GM12878 (cell line): Measurements from ENCODE around the gene DNAJB8. TPM values are rescaled to one million over a fixed set of nuclear protein-coding genes. Genes with fewer than 3 reads are reported as not detected.

Experiments
- ATAC-seq: fragments of 200-7000 bp; cut with Tn5 transposase; 3 replicates; pipeline ENCODE4 v1.9.1; 2020; ENCODE audit warnings: mild to moderate bottlenecking, moderate library complexity
- BruUV-seq: library from RNA; stranded (reverse); fragments of 400-500 nt; replicated peaks from 2 replicates; lab custom pipeline; 2021; lab: Mats Ljungman, UMichigan
- CTCF ChIA-PET: fragments of 300-600 bp; sonication (Branson Sonifier 250); formaldehyde crosslinking; extraction: SDS; loops from one replicate; lab custom pipeline; 2021; ENCODE audit warnings: inconsistent platforms; lab: Yijun Ruan, JAX
- POLR2A ChIA-PET: fragments of 350-600 bp; formaldehyde crosslinking; extraction: SDS; loops from one replicate; lab custom pipeline; 2021; ENCODE audit warnings: inconsistent platforms; lab: Charles Lee
- RAD21 ChIA-PET: fragments of 300-600 bp; sonication (Branson Sonifier 250); formaldehyde crosslinking; loops from one replicate; lab custom pipeline; 2023; ENCODE audit warnings: antibody characterized with exemption; ENCODE audit not compliant: unreplicated experiment; lab: Charles Lee
- SMC1A ChIA-PET: fragments of 300-600 bp; sonication (Branson Sonifier 250); formaldehyde crosslinking; loops from one replicate; lab custom pipeline; 2023; ENCODE audit not compliant: unreplicated experiment, uncharacterized antibody; lab: Charles Lee
- DNase-seq: peaks from one replicate; pipeline ENCODE4 v3.0.0-alpha.2; 2011; ENCODE audit warnings: low read depth, low spot score
- FAIRE-seq: peaks from 3 replicates; lab custom pipeline; 2011; peaks lifted over from hg19 to GRCh38; lab: Jason Lieb, UNC
- H2AFZ ChIP-seq: 2 replicates; pipeline ENCODE4 v1.6.0; 2011; ENCODE audit warnings: low read depth, low read length, control low read depth; ENCODE audit not compliant: control insufficient read depth
- H3K27ac ChIP-seq: 2 replicates; pipeline ENCODE4 v1.5.1; 2011; ENCODE audit warnings: control low read depth; ENCODE audit not compliant: control insufficient read depth, insufficient read depth
- H3K27me3 ChIP-seq, 2 experiments: replicated peaks in 1 of 2; 2 replicates each; pipeline versions ENCODE4 v1.6.0 to v1.6.1; 2011; ENCODE audit warnings: low read length in 1 of 2; ENCODE audit not compliant: control insufficient read depth in 2 of 2, insufficient read depth in 2 of 2
- H3K36me3 ChIP-seq, 2 experiments: 2 replicates each; pipeline ENCODE4 v1.5.1; 2011; ENCODE audit warnings: low read length in 1 of 2; ENCODE audit not compliant: control insufficient read depth in 2 of 2, insufficient read depth in 2 of 2
- H3K4me1 ChIP-seq: 2 replicates; pipeline ENCODE4 v1.6.1; 2011; ENCODE audit warnings: mild to moderate bottlenecking, low read length, moderate library complexity, mixed read lengths; ENCODE audit not compliant: control insufficient read depth, insufficient read depth
- H3K4me2 ChIP-seq: 2 replicates; pipeline ENCODE4 v1.6.0; 2011; ENCODE audit warnings: control low read depth; ENCODE audit not compliant: control insufficient read depth, insufficient read depth
- H3K4me3 ChIP-seq: fragments of 200-600 bp; sonication (generic); 2 replicates; pipeline ENCODE4 v1.5.1; 2016
- H3K79me2 ChIP-seq: 2 replicates; pipeline ENCODE4 v1.6.0; 2011; ENCODE audit warnings: low read length; ENCODE audit not compliant: control insufficient read depth, insufficient read depth
- H3K9ac ChIP-seq: 2 replicates; pipeline ENCODE4 v1.8.0; 2011; ENCODE audit warnings: low read length, control low read depth, mixed read lengths; ENCODE audit not compliant: control insufficient read depth, insufficient read depth
- H3K9me3 ChIP-seq: replicated peaks from 3 replicates; pipeline ENCODE4 v1.5.1; 2011; ENCODE audit warnings: mild to moderate bottlenecking, low read length; ENCODE audit not compliant: control insufficient read depth, insufficient read depth
- H4K20me1 ChIP-seq: 2 replicates; pipeline ENCODE4 v1.6.0; 2011; ENCODE audit not compliant: control insufficient read depth, insufficient read depth
- BHLHE40 ChIP-seq, 2 experiments: fragments of 450-650 bp in 1 of 2; IDR thresholded peaks; 2 replicates each; pipeline ENCODE4 v1.6.1; 2011 to 2017; ENCODE audit warnings: low read depth in 2 of 2, borderline replicate concordance in 1 of 2, improper control_type of control experiment in 1 of 2, low read length in 1 of 2, mild to moderate bottlenecking in 1 of 2
- CBX3 ChIP-seq: fragments of 200-600 bp; sonication (generic); IDR thresholded peaks from 2 replicates; pipeline ENCODE4 v1.6.1; 2016; ENCODE audit warnings: low read depth, borderline replicate concordance
- CBX5 ChIP-seq: sonication (generic); IDR thresholded peaks from 2 replicates; pipeline ENCODE4 v1.6.1; 2016; ENCODE audit warnings: low read depth, moderate library complexity, mild to moderate bottlenecking, inconsistent platforms
- IRF4 ChIP-seq: IDR thresholded peaks from 2 replicates; pipeline ENCODE4 v1.6.1; 2011; ENCODE audit warnings: low read depth, low read length
- JUNB ChIP-seq: IDR thresholded peaks from 2 replicates; pipeline ENCODE4 v1.6.1; 2016; ENCODE audit warnings: antibody characterized with exemption, mild to moderate bottlenecking
- MYB ChIP-seq: fragments of 150-350 bp; IDR thresholded peaks from 2 replicates; pipeline ENCODE4 v1.6.1; 2014; ENCODE audit warnings: mild to moderate bottlenecking, low read depth, low read length, borderline replicate concordance
- NRF1 ChIP-seq: conservative IDR thresholded peaks from 2 replicates; pipeline ENCODE4 v1.6.1; 2011; ENCODE audit warnings: mild to moderate bottlenecking, low read depth, low read length, improper control_type of control experiment
- RUNX3 ChIP-seq: IDR thresholded peaks from 2 replicates; pipeline ENCODE4 v1.6.1; 2012; ENCODE audit warnings: low read length, inconsistent platforms
- ZBED1 ChIP-seq: IDR thresholded peaks from 2 replicates; pipeline ENCODE4 v1.6.1; 2016; ENCODE audit warnings: borderline replicate concordance
- WGBS: methylation state at CpG from one replicate; pipeline ENCODE4 v1.1.6; 2016; ENCODE audit warnings: low lambda C conversion rate; ENCODE audit not compliant: insufficient replicate concordance, insufficient coverage; ENCODE audit errors: missing lambda C conversion rate; 5-methylcytosine and 5-hydroxymethylcytosine counted together
- in situ Hi-C: fragments of 300-500 bp; cut with MboI; formaldehyde crosslinking; loops from 9 replicates; pipeline ENCODE4 v1.14.3; 2018; ENCODE audit warnings: mixed read lengths
- intact Hi-C: fragments of 100-400 bp; cut with micrococcal nuclease; formaldehyde crosslinking; loops from one replicate; pipeline ENCODE4 v1.14.2; 2022; ENCODE audit not compliant: unreplicated experiment
- polyA plus RNA-seq, 11 experiments: library from polyadenylated mRNA; depleted of rRNA in 4 of 11; unstranded in 6 of 11; stranded (reverse) in 5 of 11; fragments of >200 nt; fragmentation: Nextera tagmentation in 4 of 11; fragmentation: Illumina TruSeq in 1 of 11; extraction: Ambion mirVana in 4 of 11; extraction: Trizol in 1 of 11; gene quantifications; 1 replicate in 1 of 11; 2 replicates in 10 of 11; pipeline versions ENCODE4 v1.2.1 to v1.2.3, GENCODE V29; 2011 to 2016; ENCODE audit warnings: inconsistent platforms in 2 of 11, missing spikeins in 2 of 11, low read depth in 1 of 11
- total RNA-seq, 4 experiments: library from RNA; depleted of rRNA in 3 of 4; stranded (reverse); fragments of >200 nt in 3 of 4; fragmentation: Illumina TruSeq in 1 of 4; extraction: Trizol in 1 of 4; gene quantifications; 2 replicates each; pipeline versions ENCODE4 v1.2.1 to v1.2.3, GENCODE V29; 2013 to 2021
- TF ChIP-seq, protein P1 (sequence below): fragments of 450-650 bp; IDR thresholded peaks from 2 replicates; pipeline ENCODE4 v1.6.1; 2017; ENCODE audit warnings: mild to moderate bottlenecking
- TF ChIP-seq, protein P2 (sequence below): fragments of 450-650 bp; formaldehyde crosslinking; IDR thresholded peaks from 2 replicates; pipeline ENCODE4 v1.4.0; 2020; ENCODE audit warnings: mild to moderate bottlenecking, moderate library complexity
- TF ChIP-seq, protein P3 (sequence below): fragments of 150-350 bp; IDR thresholded peaks from 2 replicates; pipeline ENCODE4 v1.6.1; 2016; ENCODE audit warnings: low read depth, low read length
- TF ChIP-seq, protein P4 (sequence below): fragments of 450-650 bp; IDR thresholded peaks from 2 replicates; pipeline ENCODE4 v1.6.1; 2014; ENCODE audit warnings: mild to moderate bottlenecking

The DNAJB8 gene
- total and polyA plus RNA-seq, 10 of the 15 experiments (the other 5 are each of a cell fraction or from before 2014, with no cell fraction given), result not detected

DNA sequence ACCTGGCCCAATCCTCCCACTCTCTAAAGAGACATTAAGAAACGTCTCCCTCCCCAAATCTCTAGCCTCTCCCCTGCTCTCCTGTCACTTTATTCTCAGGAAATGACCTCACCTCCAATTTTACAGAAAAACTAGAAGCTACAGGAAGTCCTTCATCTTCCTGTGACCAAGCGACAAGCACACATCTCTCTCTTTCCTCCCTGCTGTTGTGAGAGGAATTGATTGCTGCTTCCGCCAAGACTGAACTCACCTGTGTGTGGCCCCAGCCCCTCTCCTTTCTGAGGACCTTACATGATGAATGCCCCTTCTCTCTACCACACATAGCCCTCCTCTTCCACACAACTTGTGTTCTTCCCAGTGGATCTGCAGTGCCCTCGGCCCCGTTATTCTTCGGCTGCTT lies 18.2 kb downstream of the DNAJB8 start (continued):
- TF ChIP-seq ZBED1 (no peak), CBX5 (no peak), BHLHE40 (IDR thresholded peaks at IDR 0.05; ENCODE audit: borderline replicate concordance in 1 of 2, low read depth in 2 of 2, low read length in 1 of 2) (no peak)
- TF ChIP-seq, protein P1, sequence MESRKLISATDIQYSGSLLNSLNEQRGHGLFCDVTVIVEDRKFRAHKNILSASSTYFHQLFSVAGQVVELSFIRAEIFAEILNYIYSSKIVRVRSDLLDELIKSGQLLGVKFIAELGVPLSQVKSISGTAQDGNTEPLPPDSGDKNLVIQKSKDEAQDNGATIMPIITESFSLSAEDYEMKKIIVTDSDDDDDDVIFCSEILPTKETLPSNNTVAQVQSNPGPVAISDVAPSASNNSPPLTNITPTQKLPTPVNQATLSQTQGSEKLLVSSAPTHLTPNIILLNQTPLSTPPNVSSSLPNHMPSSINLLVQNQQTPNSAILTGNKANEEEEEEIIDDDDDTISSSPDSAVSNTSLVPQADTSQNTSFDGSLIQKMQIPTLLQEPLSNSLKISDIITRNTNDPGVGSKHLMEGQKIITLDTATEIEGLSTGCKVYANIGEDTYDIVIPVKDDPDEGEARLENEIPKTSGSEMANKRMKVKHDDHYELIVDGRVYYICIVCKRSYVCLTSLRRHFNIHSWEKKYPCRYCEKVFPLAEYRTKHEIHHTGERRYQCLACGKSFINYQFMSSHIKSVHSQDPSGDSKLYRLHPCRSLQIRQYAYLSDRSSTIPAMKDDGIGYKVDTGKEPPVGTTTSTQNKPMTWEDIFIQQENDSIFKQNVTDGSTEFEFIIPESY, result no peak
- TF ChIP-seq, protein P2, sequence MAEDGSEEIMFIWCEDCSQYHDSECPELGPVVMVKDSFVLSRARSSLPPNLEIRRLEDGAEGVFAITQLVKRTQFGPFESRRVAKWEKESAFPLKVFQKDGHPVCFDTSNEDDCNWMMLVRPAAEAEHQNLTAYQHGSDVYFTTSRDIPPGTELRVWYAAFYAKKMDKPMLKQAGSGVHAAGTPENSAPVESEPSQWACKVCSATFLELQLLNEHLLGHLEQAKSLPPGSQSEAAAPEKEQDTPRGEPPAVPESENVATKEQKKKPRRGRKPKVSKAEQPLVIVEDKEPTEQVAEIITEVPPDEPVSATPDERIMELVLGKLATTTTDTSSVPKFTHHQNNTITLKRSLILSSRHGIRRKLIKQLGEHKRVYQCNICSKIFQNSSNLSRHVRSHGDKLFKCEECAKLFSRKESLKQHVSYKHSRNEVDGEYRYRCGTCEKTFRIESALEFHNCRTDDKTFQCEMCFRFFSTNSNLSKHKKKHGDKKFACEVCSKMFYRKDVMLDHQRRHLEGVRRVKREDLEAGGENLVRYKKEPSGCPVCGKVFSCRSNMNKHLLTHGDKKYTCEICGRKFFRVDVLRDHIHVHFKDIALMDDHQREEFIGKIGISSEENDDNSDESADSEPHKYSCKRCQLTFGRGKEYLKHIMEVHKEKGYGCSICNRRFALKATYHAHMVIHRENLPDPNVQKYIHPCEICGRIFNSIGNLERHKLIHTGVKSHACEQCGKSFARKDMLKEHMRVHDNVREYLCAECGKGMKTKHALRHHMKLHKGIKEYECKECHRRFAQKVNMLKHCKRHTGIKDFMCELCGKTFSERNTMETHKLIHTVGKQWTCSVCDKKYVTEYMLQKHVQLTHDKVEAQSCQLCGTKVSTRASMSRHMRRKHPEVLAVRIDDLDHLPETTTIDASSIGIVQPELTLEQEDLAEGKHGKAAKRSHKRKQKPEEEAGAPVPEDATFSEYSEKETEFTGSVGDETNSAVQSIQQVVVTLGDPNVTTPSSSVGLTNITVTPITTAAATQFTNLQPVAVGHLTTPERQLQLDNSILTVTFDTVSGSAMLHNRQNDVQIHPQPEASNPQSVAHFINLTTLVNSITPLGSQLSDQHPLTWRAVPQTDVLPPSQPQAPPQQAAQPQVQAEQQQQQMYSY (CRISPR knock-in tag), result no peak

DNA sequence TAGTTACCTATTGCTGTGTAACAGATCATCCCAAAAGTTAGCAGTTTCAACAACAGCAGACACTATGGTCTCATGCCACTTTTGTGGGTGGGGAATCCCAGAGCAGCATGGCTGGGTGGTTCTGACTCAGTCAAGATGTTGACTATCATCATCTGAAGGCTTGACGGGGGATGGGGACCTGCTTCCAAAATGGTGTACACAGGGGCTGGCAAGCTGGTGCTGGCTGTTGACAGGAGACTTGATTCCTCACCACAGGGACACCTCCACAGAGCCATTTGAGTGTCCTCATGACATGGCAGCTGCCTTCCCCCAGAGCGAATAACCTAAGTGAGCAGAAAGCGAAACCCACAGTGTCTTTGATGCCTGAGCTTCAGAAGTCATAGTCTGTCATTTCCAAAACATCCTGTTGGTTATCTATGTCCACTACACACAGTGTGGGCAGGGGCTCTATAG lies 19.1 kb downstream of the DNAJB8 start:
- RAD21 ChIA-PET, result no interaction called here
- no TSS peak for BruUV-seq
- Histone ChIP-seq H3K36me3 (no peaks in the 10 kb centered on the region), H3K4me2 (peak overlapping the region; percentile 22; the same call in 1 of the 2 replicates), H3K9ac (no peak overlapping the region), H3K9me3 (no peaks in the 10 kb centered on the region; the same call in 2 of the 3 replicates), H4K20me1 (no peaks in the 10 kb centered on the region), H3K4me3 (no peak overlapping the region), H2AFZ (peak overlapping the region; percentile 35), H3K4me1 (peaks cover 12% of the 10 kb centered on the region), H3K27me3 (peaks cover 0 to 2% of the 10 kb centered on the region in 2 experiments; a peak in 1 of 4 replicates), H3K27ac (no peak overlapping the region), H3K79me2 (no peaks in the 10 kb centered on the region)
- ATAC-seq (peak; percentile 92), FAIRE-seq (peak; percentile 74), DNase-seq (peak; percentile 45)
- CTCF ChIA-PET, result no interaction called here
- 0% methylated on average over 3 of the region's 3 CpGs for WGBS
- in situ Hi-C loops (no loop called here), intact Hi-C loops (no loop called here)
- POLR2A ChIA-PET, result no interaction called here
- SMC1A ChIA-PET, result no interaction called here
- TF ChIP-seq, protein P3, sequence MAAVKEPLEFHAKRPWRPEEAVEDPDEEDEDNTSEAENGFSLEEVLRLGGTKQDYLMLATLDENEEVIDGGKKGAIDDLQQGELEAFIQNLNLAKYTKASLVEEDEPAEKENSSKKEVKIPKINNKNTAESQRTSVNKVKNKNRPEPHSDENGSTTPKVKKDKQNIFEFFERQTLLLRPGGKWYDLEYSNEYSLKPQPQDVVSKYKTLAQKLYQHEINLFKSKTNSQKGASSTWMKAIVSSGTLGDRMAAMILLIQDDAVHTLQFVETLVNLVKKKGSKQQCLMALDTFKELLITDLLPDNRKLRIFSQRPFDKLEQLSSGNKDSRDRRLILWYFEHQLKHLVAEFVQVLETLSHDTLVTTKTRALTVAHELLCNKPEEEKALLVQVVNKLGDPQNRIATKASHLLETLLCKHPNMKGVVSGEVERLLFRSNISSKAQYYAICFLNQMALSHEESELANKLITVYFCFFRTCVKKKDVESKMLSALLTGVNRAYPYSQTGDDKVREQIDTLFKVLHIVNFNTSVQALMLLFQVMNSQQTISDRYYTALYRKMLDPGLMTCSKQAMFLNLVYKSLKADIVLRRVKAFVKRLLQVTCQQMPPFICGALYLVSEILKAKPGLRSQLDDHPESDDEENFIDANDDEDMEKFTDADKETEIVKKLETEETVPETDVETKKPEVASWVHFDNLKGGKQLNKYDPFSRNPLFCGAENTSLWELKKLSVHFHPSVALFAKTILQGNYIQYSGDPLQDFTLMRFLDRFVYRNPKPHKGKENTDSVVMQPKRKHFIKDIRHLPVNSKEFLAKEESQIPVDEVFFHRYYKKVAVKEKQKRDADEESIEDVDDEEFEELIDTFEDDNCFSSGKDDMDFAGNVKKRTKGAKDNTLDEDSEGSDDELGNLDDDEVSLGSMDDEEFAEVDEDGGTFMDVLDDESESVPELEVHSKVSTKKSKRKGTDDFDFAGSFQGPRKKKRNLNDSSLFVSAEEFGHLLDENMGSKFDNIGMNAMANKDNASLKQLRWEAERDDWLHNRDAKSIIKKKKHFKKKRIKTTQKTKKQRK, result no peak
- TF ChIP-seq CBX3, result no peak
- no peak for TF ChIP-seq NRF1
- TF ChIP-seq IRF4, result 0 out of 2 replicates have a peak, but pooled peaks have one; percentile 19
- TF ChIP-seq MYB, result no peak
- no peak for TF ChIP-seq ZBED1
- peak; percentile 36; the same call in 1 of the 2 replicates for TF ChIP-seq JUNB
- TF ChIP-seq, protein P4, sequence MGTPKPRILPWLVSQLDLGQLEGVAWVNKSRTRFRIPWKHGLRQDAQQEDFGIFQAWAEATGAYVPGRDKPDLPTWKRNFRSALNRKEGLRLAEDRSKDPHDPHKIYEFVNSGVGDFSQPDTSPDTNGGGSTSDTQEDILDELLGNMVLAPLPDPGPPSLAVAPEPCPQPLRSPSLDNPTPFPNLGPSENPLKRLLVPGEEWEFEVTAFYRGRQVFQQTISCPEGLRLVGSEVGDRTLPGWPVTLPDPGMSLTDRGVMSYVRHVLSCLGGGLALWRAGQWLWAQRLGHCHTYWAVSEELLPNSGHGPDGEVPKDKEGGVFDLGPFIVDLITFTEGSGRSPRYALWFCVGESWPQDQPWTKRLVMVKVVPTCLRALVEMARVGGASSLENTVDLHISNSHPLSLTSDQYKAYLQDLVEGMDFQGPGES, result no peak
- peak; percentile 74 for TF ChIP-seq RUNX3
